ENCODE measurements around the gene HNRNPUL1. TPM values are rescaled to one million over a fixed set of nuclear protein-coding genes. Genes with fewer than 3 reads are reported as not detected.

The HNRNPUL1 gene
- total RNA-seq, 1 experiment from 2014 or later, result 315 TPM

GRCh38 chr19:41222240-41222639 is 41.9 kb upstream of the HNRNPUL1 start:
- peaks cover 12 to 20% (median 13%) of the 10 kb centered on the region in 3 experiments for H3K36me3 Mint-ChIP-seq (ENCODE audit: insufficient read depth in 1 of 3, low read depth in 3 of 3)
- Histone ChIP-seq H3K23ac (ENCODE audit: insufficient read length, low read depth, low read length) (no peak overlapping the region), H3K27me3 (ENCODE audit: insufficient read depth, low read length) (no peaks in the 10 kb centered on the region), H3K18ac (ENCODE audit: insufficient read length, low read depth, low read length) (no peak overlapping the region), H2AK5ac (ENCODE audit: insufficient read length, low read length) (no peak overlapping the region), H3K23me2 (ENCODE audit: insufficient read length, low read depth, low read length, poor library complexity, severe bottlenecking) (peaks cover 14% of the 10 kb centered on the region), H3K9ac (ENCODE audit: extremely low read depth, insufficient read length, low read length) (no peak overlapping the region), H2BK15ac (ENCODE audit: low read depth, low read length) (no peak overlapping the region), H4K5ac (ENCODE audit: insufficient read length, low read depth, low read length) (no peak overlapping the region), H4K20me1 (ENCODE audit: control insufficient read depth, insufficient read depth, insufficient read length) (no peaks in the 10 kb centered on the region), H3K9me3 (ENCODE audit: control insufficient read depth, low read depth, low read length) (no peaks in the 10 kb centered on the region), H3K79me2 (ENCODE audit: insufficient read depth, low read length) (no peaks in the 10 kb centered on the region), H2BK5ac (ENCODE audit: insufficient read length, low read length) (no peak overlapping the region), H4K8ac (replicated peaks; ENCODE audit: insufficient read length, low read depth, low read length) (no peak overlapping the region), H3K4me2 (ENCODE audit: insufficient read depth, insufficient read length, low read length) (no peak overlapping the region), H3K4me1 (ENCODE audit: insufficient read depth, low read length) (peaks cover 5% of the 10 kb centered on the region; the same call in 1 of the 2 replicates), H3K4ac (ENCODE audit: low read depth, low read length) (no peak overlapping the region), H3K27ac (ENCODE audit: insufficient read length, low read depth, low read length) (no peak overlapping the region), H3K79me1 (ENCODE audit: insufficient read depth, low read depth, low read length, poor library complexity, severe bottlenecking) (no peaks in the 10 kb centered on the region), H4K91ac (ENCODE audit: insufficient read length, low read depth, low read length) (no peak overlapping the region), H2BK20ac (ENCODE audit: low read depth, low read length, poor library complexity, severe bottlenecking) (no peak overlapping the region), H3K56ac (ENCODE audit: insufficient read length, low read depth, low read length) (no peak overlapping the region), H2AFZ (ENCODE audit: low read length) (no peak overlapping the region), H3T11ph (ENCODE audit: low read length) (no peak overlapping the region), H2BK12ac (ENCODE audit: insufficient read length, low read depth, low read length) (no peak overlapping the region), H2BK120ac (ENCODE audit: low read depth, low read length, poor library complexity, severe bottlenecking) (no peak overlapping the region), H3K14ac (ENCODE audit: insufficient read depth, low read length) (no peak overlapping the region; the same call in 1 of the 2 replicates)
- peaks cover 8% of the 10 kb centered on the region for H3K27me3 Mint-ChIP-seq (ENCODE audit: low read depth)
- peak overlapping the region in 1 of 2 experiments; percentile 4; a peak in 1 of 5 replicates for H3K4me3 Mint-ChIP-seq
- H3K27ac Mint-ChIP-seq, result peak overlapping the region in 1 of 3 experiments; percentile 5; a peak in 3 of 7 replicates
- DNase-seq, result no peak
- no CpG with 5 or more reads among the region's 10 CpGs for WGBS (ENCODE audit: extremely low coverage, insufficient read length, low lambda C conversion rate)
- no peak for TF ChIP-seq CTCF (conservative IDR thresholded peaks at IDR 0.05)
- no peaks in the 10 kb centered on the region; a peak in 2 of 5 replicates for H3K9me3 Mint-ChIP-seq
- peaks cover 55 to 65% of the 10 kb centered on the region in 2 experiments for H3K4me1 Mint-ChIP-seq

All from H9 (cell line).